ACHN (cell line): ENCODE data around the gene ZC3HAV1.
"Not testable (repeated sequence)": the region's sequence is repeated elsewhere in the genome, so short reads cannot be mapped to it uniquely, and the experiment has no call there.

ENCODE experiments used
- DNase-seq: peaks from one replicate; pipeline ENCODE4 v3.0.0-alpha.2; 2015
- in situ Hi-C: cut with HindIII; loops from 2 replicates; pipeline ENCODE4 v1.10.0; 2017; ENCODE audit warnings: low sequenced_read_pairs, low pct_ligation_motif_present, low pct_unique_long_range_greater_than_20kb

Gene ZC3HAV1

GRCh38 chr7:139068544-139069399 lies 40.7 kb downstream of the ZC3HAV1 start:
- no peak for DNase-seq
- in situ Hi-C loops: no loop called here

DNA sequence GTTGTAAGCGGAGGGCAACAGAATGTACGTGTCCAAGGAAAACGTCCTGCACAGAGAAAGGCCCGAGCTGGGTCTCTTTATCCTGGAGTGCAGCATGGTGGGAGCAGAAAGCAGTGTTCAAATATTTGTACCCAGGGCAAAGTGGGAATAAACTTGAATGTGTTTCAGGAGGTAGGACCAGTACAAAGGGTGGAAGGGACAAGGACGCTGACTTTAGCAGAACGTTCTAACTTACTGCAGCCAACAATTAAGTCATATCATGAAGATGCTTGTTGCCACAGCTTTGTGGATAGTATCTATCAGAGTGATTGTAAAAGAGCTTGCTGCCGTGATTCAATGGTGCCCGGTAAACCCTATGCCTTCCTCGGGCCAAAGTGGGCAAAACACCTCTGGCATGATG lies 43.2 kb downstream of the ZC3HAV1 start:
- in situ Hi-C loops: no loop called here
- no peak for DNase-seq

GRCh38 chr7:139065323-139065722 lies 44.2 kb downstream of the ZC3HAV1 start:
- no peak for DNase-seq
- in situ Hi-C loops: no loop called here

DNA sequence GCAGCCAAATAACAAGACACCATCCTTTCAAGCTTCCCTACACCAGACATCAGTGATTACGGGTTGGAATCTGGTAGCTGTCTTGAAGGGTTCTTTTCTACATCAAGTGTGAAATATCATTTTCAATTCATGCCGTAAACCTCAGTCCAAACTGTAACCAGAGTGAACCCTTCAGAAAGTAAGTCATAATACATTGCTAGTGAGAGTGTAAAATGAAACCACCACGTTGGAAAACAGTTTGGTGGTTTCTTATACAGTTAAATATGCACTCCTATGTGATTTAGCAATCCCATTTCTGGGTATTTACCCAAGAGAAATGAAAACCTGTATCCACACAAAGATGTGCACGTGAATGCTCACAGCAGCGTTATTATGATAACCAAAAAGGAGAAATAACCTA lies 48.1 kb downstream of the ZC3HAV1 start:
- in situ Hi-C loops: no loop called here
- DNase-seq: no peak

DNA sequence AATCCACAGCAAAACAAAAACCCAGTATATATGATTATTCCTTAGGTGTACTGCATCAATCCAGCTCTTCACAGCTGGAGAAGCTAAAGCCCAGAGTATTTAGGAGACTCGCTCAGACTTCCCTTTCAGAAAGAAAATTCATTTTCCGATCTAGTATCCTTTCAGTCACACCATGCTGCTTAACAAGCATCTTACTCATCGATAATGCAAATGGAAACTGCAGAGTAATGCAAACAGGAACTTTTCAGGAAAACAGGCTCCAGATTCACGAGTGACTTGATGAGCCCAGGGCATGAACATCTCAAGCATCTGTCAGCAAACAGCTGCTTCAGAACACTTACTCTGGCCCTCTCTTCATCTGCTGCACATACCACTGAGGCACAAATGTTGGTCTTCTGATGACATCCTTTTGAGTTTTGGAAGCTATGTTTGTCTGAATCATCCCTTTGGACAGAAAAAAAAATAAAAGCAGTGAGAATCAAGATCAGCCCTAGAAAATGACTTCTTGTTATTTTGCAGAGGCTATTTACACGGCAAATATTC lies 48.8 kb downstream of the ZC3HAV1 start:
- no peak for DNase-seq
- in situ Hi-C loops: no loop called here

- DNase-seq: no peak
- in situ Hi-C loops: no loop called here
Observed at GRCh38 chr7:139059905-139060304, 49.6 kb downstream of the ZC3HAV1 start.

DNA sequence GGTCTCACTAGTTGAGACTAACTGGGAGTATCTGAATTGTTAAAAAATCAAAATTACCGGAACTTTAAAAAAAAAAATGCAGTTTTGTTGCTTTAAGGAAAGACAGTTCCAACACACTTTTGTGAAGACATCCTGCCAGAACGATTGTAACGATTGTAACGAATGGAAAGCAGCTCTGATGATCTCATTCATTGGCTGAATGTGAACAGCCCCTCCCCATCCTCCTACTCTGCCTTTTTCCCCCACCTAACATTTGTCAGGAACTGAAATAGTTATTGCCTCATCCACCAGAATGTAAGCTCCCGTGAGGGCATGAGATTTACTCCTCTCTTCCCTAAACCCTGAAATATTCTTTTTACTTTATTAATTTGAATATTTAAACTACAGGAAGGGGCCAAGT lies 50.6 kb downstream of the ZC3HAV1 start:
- in situ Hi-C loops: no loop called here
- DNase-seq: no peak

DNA sequence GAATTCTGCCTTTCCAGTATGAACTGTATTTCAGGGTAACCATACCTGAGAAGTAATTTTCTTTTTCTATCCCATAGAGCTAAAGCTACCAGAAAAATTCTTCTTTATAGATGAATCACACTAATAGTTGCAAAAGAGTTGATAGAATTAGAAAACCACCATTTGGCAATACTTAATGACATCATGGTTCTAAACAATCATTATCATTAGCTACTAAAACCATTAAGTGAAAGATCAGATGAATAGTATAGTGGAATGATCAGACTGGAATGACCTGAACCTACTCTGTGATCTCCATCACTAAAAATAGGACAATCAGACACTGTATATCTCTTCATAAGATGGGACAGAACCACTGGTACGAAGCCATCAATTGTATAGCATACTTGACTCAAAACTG lies 53.8 kb downstream of the ZC3HAV1 start:
- DNase-seq: no peak

GRCh38 chr7:139054656-139055055 lies 54.9 kb downstream of the ZC3HAV1 start:
- DNase-seq, in situ Hi-C loops: not testable (repeated sequence)

More for the DNA sequence above, 53.8 kb downstream of the ZC3HAV1 start:
- in situ Hi-C loops: no loop called here

DNA sequence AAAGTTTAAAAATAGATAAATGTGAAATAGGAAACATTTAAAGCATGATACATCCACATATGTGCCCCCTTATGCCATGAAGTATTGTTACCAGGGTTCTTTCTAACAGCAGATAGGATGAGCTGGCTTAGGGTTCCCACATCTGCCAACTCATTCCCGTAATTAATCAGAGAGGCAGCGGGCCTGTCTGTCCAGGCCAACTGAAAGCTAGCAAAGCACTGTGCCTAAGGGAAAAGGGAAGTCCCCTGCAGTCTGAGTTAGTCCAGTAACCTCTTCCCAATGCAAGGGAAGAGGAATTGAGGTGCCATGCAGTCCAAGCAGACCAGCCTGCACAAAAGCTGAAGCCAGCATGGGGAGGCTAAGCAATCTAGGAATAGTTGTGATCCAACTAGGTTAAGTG lies 55.4 kb downstream of the ZC3HAV1 start:
- DNase-seq: no peak

DNA sequence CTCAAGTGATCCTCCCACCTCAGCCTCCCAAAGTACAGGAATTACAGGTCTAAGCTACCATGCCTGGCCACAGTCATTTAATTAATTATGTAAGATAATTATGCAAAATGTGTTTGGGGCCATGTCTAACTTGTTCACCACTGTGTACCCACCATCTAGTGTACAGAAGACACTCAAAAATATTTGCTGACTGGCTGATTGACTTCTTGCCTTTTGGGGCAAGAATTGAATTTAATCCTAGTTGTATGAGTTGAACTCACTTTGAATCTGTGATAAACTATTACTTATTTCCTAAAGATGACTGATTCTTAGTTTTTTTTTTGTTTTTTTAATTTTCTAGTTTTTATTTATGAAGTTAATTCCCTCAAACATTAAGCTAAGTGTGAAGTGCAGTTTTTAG lies 57.9 kb downstream of the ZC3HAV1 start:
- in situ Hi-C loops: no loop called here

More for the DNA sequence above, 55.4 kb downstream of the ZC3HAV1 start:
- in situ Hi-C loops: no loop called here

GRCh38 chr7:139049936-139050335 lies 59.6 kb downstream of the ZC3HAV1 start:
- DNase-seq: no peak

More for the DNA sequence above, 57.9 kb downstream of the ZC3HAV1 start:
- no peak for DNase-seq

GRCh38 chr7:139049111-139049510 lies 60.4 kb downstream of the ZC3HAV1 start:
- no peak for DNase-seq
- in situ Hi-C loops: no loop called here

More at GRCh38 chr7:139049936-139050335, 59.6 kb downstream of the ZC3HAV1 start:
- in situ Hi-C loops: no loop called here

DNA sequence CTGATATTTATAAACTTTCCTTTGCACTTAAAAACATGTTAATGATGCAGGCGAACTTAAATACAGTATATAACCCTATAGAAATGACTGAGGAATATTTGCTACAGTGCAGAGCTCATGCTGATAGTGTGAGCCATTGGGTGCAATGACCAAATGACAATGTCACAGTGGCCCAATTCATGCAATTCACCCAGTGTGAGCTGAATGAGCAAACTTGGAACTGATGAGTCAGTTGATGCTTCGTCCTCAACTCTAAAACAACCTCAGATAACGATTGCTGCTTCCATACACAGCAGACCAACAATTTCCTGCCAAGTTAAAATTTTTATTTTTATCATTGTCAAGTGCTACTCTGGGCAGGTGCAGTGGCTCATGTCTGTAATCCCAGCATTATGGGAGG lies 61.5 kb downstream of the ZC3HAV1 start:
- in situ Hi-C loops: no loop called here
- no peak for DNase-seq

DNA sequence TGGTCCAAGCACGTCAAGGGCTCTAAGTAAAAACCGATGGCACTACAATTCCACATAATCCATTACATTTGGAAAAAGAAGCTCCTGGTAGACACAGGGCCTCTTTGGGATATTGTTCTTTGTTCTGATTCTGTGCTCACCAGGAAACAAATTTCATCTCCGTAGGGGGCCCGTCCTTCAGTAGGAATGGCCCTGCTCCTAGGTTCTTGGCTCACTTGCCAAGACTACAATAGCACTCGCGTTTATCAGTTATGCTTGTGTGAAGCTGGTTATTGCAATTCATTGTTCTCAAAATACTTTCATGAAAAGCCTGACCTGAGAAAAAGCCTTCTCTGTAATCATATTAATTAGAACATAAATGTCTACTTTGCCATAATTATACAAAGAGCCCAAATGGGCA lies 63.4 kb downstream of the ZC3HAV1 start:
- DNase-seq: no peak
- in situ Hi-C loops: no loop called here

DNA sequence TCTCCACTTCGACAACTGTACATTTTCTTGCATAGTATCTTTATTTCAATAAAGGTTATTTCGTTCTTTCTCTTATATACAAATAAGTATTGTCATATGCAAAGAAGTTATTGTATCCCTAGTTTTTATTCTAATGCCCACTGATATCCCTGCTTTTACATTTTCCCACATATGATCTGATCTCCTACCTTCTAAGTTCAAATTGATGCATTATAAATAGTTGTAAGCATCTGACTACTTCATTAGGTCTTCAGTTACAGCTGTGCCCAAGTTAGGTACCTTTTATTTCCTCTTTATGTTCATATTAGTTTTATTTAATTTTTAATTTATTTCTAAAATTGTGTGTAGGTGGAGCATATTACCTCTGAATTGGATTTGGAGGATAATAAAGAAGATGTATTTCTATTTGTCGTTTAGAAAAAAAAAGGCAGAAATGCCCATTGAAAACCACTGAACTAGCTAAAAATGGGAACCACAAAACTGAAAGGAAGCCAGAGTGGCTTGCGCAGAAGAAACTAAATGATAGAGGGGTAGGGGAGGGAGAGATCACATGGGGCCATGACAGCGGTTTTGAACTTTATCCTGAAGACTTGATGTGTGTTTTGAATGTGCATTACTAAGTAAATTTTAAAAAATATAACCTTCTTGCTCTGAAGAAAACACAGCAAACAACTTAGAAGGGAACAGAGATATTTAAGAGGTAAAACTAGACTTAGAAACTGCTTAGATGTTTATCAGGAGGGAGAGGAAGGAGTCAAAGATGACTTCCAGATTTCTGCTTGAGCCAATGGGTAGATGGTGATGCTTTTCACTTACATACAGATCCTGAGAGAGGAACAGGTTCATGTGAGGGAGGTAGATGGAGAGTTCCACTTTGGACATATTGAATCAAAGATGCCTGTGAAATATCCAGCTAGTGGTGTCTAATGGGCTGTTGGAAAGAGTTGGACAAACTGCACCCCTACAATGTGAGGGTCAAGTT lies 64.4 kb downstream of the ZC3HAV1 start:
- in situ Hi-C loops: no loop called here

GRCh38 chr7:139043823-139044812 lies 65.4 kb downstream of the ZC3HAV1 start:
- in situ Hi-C loops: no loop called here
- no peak for DNase-seq

More for the DNA sequence above, 64.4 kb downstream of the ZC3HAV1 start:
- no peak for DNase-seq
